Glomerular visceral epithelial cell (primary cell): ENCODE measurements around the gene TRAF7.
"Not testable (repeated sequence)": the region's sequence is repeated elsewhere in the genome, so short reads cannot be mapped to it uniquely, and the experiment has no call there.

ENCODE experiments used
- DNase-seq: peaks from one replicate; pipeline ENCODE4 v3.0.0-alpha.2; 2016; ENCODE audit errors: extremely low spot score

The TRAF7 gene

GRCh38 chr16:2122429-2122828 lies 33.2 kb upstream of the TRAF7 start:
- DNase-seq, result no peak

- not testable (repeated sequence) for DNase-seq
Measured at GRCh38 chr16:2122934-2123683, 32.5 kb upstream of the TRAF7 start.

- not testable (repeated sequence) for DNase-seq
Measured at GRCh38 chr16:2123706-2124376, 31.7 kb upstream of the TRAF7 start.

GRCh38 chr16:2124377-2124693 lies 31.2 kb upstream of the TRAF7 start:
- DNase-seq, result not testable (repeated sequence)

- not testable (repeated sequence) for DNase-seq
Measured at GRCh38 chr16:2124694-2125444, 30.7 kb upstream of the TRAF7 start.

- DNase-seq, result not testable (repeated sequence)
Measured at GRCh38 chr16:2125609-2126008, 30.0 kb upstream of the TRAF7 start.

- DNase-seq, result not testable (repeated sequence)
Measured at GRCh38 chr16:2126161-2126743, 29.3 kb upstream of the TRAF7 start.

GRCh38 chr16:2126928-2127556 lies 28.5 kb upstream of the TRAF7 start:
- DNase-seq, result not testable (repeated sequence)

- peak; percentile 25 for DNase-seq
Measured at GRCh38 chr16:2127630-2128280, 27.8 kb upstream of the TRAF7 start.

GRCh38 chr16:2129251-2129650 lies 26.3 kb upstream of the TRAF7 start:
- peak; percentile 60 for DNase-seq

GRCh38 chr16:2129890-2130447 lies 25.6 kb upstream of the TRAF7 start:
- not testable (repeated sequence) for DNase-seq

- DNase-seq, result not testable (repeated sequence)
Measured at GRCh38 chr16:2133797-2134196, 21.8 kb upstream of the TRAF7 start.

- not testable (repeated sequence) for DNase-seq
Measured at GRCh38 chr16:2135071-2135470, 20.5 kb upstream of the TRAF7 start.

GRCh38 chr16:2135770-2136490 lies 19.7 kb upstream of the TRAF7 start, which contains the start of gene PKD1:
Gene PKD1 (minus strand): TSS chr16:2135898. CDS start chr16:2135689, 209 bp downstream.
- peak; percentile 88 for DNase-seq

- no peak for DNase-seq
Measured at GRCh38 chr16:2142942-2143877, 12.4 kb upstream of the TRAF7 start.

GRCh38 chr16:2143878-2144485 lies 11.6 kb upstream of the TRAF7 start:
- no peak for DNase-seq

- DNase-seq, result no peak
Measured at GRCh38 chr16:2145843-2146242, 9.7 kb upstream of the TRAF7 start.

- no peak for DNase-seq
Measured at GRCh38 chr16:2147378-2147777, 8.2 kb upstream of the TRAF7 start.
